ENCODE measurements around the gene CYP4F22. TPM values are rescaled to one million over a fixed set of nuclear protein-coding genes. Genes with fewer than 3 reads are reported as not detected.

The CYP4F22 gene
- total RNA-seq, 1 experiment from 2014 or later = 4.9 TPM

DNA sequence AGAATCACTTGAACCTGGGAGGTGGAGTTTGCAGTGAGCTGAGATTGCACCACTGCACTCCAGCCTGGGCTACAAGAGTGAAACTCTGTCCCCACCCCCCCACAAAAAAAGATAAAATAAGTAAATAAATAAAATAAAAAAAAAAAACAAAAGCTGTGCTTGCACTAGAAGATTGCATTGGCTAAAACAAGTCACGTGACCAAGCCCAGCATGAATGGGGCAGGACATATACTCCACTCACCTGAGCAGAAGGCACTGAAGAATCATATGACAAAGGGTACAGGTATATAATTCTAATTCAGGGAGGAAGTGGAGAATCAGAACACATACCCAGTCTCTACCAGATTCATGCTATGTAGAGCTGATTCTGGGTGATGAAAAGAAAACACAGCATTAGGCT, 36.6 kb downstream of the CYP4F22 start:
- no TSS peak for BruUV-seq (replicated peaks)
- Histone ChIP-seq H3K36me3 (ENCODE audit: control insufficient read depth in 1 of 2, insufficient read depth in 2 of 2, low read length in 2 of 2) (no peaks in the 10 kb centered on the region), H2AFZ (ENCODE audit: low read depth, low read length, poor library complexity, severe bottlenecking) (no peak overlapping the region), H3K4me1 (ENCODE audit: control insufficient read depth in 1 of 2, insufficient read depth in 2 of 2, low read length in 2 of 2) (no peaks in the 10 kb centered on the region), H3K27ac (ENCODE audit: low read depth, low read length) (no peak overlapping the region), H4K20me1 (ENCODE audit: insufficient read depth) (no peaks in the 10 kb centered on the region), H3K27me3 (ENCODE audit: insufficient read depth, low read length) (no peaks in the 10 kb centered on the region), H3K9me3 (ENCODE audit: control insufficient read depth in 1 of 2, insufficient read depth in 1 of 2, low read depth in 1 of 2, low read length in 2 of 2) (no peaks in the 10 kb centered on the region), H3K4me2 (ENCODE audit: low read length) (no peak overlapping the region), H3K4me3 (replicated peaks in 1 of 2; ENCODE audit: low read depth in 1 of 2, low read length in 2 of 2) (no peak overlapping the region), H3K9ac (ENCODE audit: low read length) (no peak overlapping the region), H3K79me2 (ENCODE audit: insufficient read depth, low read length) (no peaks in the 10 kb centered on the region), H3K9me2 (ENCODE audit: insufficient read depth) (no peaks in the 10 kb centered on the region)
- no peak for TF ChIP-seq ELF1 (IDR thresholded peaks at IDR 0.05; ENCODE audit: borderline replicate concordance, low read depth)
- TF ChIP-seq ZNF274 (IDR thresholded peaks at IDR 0.05; ENCODE audit: low read depth, low read length) = no peak
- TF ChIP-seq FOSL1 (IDR thresholded peaks at IDR 0.05; ENCODE audit: low read depth) = no peak
- TF ChIP-seq YY1 (IDR thresholded peaks at IDR 0.05; ENCODE audit: extremely low read depth, insufficient replicate concordance, low read depth, low read length) = no peak
- TF ChIP-seq, protein P1, sequence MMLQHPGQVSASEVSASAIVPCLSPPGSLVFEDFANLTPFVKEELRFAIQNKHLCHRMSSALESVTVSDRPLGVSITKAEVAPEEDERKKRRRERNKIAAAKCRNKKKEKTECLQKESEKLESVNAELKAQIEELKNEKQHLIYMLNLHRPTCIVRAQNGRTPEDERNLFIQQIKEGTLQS (IDR thresholded peaks at IDR 0.05) = no peak
- no peak for TF ChIP-seq CEBPB (IDR thresholded peaks at IDR 0.05; ENCODE audit: low read depth)
- no peak for TF ChIP-seq EZH2phosphoT487 (IDR thresholded peaks at IDR 0.05; ENCODE audit: borderline replicate concordance)
- no peak for TF ChIP-seq SP1 (IDR thresholded peaks at IDR 0.05; ENCODE audit: low read depth)
- no peak for TF ChIP-seq EGR1 (IDR thresholded peaks at IDR 0.05; ENCODE audit: low read depth)
- ATAC-seq = no peak
- DNase-seq (ENCODE audit: low read depth, low spot score) = no peak
- intact Hi-C loops (cut with micrococcal nuclease) = no loop called here
- CTCF ChIA-PET = interaction anchor here (1.2 kb wide), 2 partner anchors 11 to 126 kb away, joined by 3 to 4 read pairs; partner anchors contain the start of gene AKAP8L
- POLR2A ChIA-PET = no interaction called here
- RAD21 ChIA-PET (ENCODE audit: low non-redundant PET in 1 of 2, low total read pairs in 2 of 2, uncharacterized antibody in 2 of 2, unreplicated experiment in 2 of 2) = no interaction called here

DNA sequence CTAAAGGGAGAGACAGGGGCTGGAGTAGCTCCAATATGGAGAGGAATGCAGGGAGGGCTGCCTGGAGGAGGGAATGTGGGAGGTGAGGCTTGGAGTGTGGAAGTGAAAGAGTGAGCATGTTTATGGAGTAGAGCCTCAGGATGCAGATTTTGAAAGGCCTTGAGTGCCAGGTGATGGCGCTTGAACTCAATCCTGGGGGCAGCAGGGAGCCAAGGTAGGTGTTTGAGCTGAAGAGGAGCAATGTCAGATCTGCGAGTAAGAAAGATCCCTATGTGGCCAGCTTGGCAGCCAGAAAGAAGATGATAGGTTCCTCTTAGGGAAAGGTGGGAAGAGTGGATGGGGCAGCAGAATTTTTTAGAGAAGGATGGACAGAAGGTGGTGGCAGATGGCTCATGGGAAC, 40.3 kb downstream of the CYP4F22 start:
- no peak overlapping the region for H2AFZ ChIP-seq (ENCODE audit: low read depth, low read length, poor library complexity, severe bottlenecking)
- intact Hi-C loops (cut with micrococcal nuclease) = no loop called here
- CTCF ChIA-PET = no interaction called here

More for the DNA sequence above, 40.3 kb downstream of the CYP4F22 start:
- Histone ChIP-seq H3K4me1 (ENCODE audit: control insufficient read depth in 1 of 2, insufficient read depth in 2 of 2, low read length in 2 of 2) (peaks cover 8 to 16% of the 10 kb centered on the region in 2 experiments; a peak in 3 of 4 replicates), H3K36me3 (ENCODE audit: control insufficient read depth in 1 of 2, insufficient read depth in 2 of 2, low read length in 2 of 2) (no peaks in the 10 kb centered on the region), H3K9ac (ENCODE audit: low read length) (no peak overlapping the region), H3K79me2 (ENCODE audit: insufficient read depth, low read length) (no peaks in the 10 kb centered on the region), H3K27ac (ENCODE audit: low read depth, low read length) (no peak overlapping the region), H4K20me1 (ENCODE audit: insufficient read depth) (no peaks in the 10 kb centered on the region), H3K4me2 (ENCODE audit: low read length) (no peak overlapping the region), H3K4me3 (replicated peaks in 1 of 2; ENCODE audit: low read depth in 1 of 2, low read length in 2 of 2) (no peak overlapping the region), H3K9me2 (ENCODE audit: insufficient read depth) (no peaks in the 10 kb centered on the region), H3K27me3 (ENCODE audit: insufficient read depth, low read length) (no peaks in the 10 kb centered on the region), H3K9me3 (ENCODE audit: control insufficient read depth in 1 of 2, insufficient read depth in 1 of 2, low read depth in 1 of 2, low read length in 2 of 2) (no peaks in the 10 kb centered on the region)
- ChIA-PET RAD21 (ENCODE audit: low non-redundant PET in 1 of 2, low total read pairs in 2 of 2, uncharacterized antibody in 2 of 2, unreplicated experiment in 2 of 2) (interaction anchor here in 1 of 2 experiments (0.8 kb wide), 1 partner anchor 16 kb away, joined by 3 read pairs; no protein-coding TSS in a partner anchor), POLR2A (no interaction called here)
- TF ChIP-seq CEBPB (IDR thresholded peaks at IDR 0.05; ENCODE audit: low read depth) (no peak), SP1 (IDR thresholded peaks at IDR 0.05; ENCODE audit: low read depth) (no peak), YY1 (IDR thresholded peaks at IDR 0.05; ENCODE audit: extremely low read depth, insufficient replicate concordance, low read depth, low read length) (no peak), SIN3A (IDR thresholded peaks at IDR 0.05; ENCODE audit: low read depth) (no peak), JUND (IDR thresholded peaks at IDR 0.05) (no peak), EGR1 (IDR thresholded peaks at IDR 0.05; ENCODE audit: low read depth) (no peak), ELF1 (IDR thresholded peaks at IDR 0.05; ENCODE audit: borderline replicate concordance, low read depth) (no peak), EZH2 (IDR thresholded peaks at IDR 0.05) (no peak), TCF7L2 (IDR thresholded peaks at IDR 0.05; ENCODE audit: borderline replicate concordance, extremely low read depth, insufficient read depth, insufficient read length) (no peak)
- TF ChIP-seq, protein P2, sequence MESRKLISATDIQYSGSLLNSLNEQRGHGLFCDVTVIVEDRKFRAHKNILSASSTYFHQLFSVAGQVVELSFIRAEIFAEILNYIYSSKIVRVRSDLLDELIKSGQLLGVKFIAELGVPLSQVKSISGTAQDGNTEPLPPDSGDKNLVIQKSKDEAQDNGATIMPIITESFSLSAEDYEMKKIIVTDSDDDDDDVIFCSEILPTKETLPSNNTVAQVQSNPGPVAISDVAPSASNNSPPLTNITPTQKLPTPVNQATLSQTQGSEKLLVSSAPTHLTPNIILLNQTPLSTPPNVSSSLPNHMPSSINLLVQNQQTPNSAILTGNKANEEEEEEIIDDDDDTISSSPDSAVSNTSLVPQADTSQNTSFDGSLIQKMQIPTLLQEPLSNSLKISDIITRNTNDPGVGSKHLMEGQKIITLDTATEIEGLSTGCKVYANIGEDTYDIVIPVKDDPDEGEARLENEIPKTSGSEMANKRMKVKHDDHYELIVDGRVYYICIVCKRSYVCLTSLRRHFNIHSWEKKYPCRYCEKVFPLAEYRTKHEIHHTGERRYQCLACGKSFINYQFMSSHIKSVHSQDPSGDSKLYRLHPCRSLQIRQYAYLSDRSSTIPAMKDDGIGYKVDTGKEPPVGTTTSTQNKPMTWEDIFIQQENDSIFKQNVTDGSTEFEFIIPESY (IDR thresholded peaks at IDR 0.05; ENCODE audit: extremely low read depth, insufficient replicate concordance, low read length) = no peak
- no peak for ATAC-seq
- BruUV-seq (replicated peaks) = no TSS peak
- no peak for DNase-seq (ENCODE audit: low read depth, low spot score)

Data from HCT116 (cell line).